HCT116 (cell line): ENCODE results near the gene CELF4.

ENCODE experiments used
- CTCF ChIP-seq, 3 experiments: fragments of 200-600 bp in 1 of 3; sonication (generic) in 1 of 3; IDR thresholded peaks in 2 of 3; conservative IDR thresholded peaks in 1 of 3; 2 replicates each; pipeline ENCODE4 v1.5.1; 2012 to 2017; ENCODE audit warnings: low read depth in 2 of 3, low read length in 2 of 3, antibody characterized with exemption in 1 of 3, borderline replicate concordance in 1 of 3, control low read depth in 1 of 3, mild to moderate bottlenecking in 1 of 3, mixed read lengths in 1 of 3, mixed run types in 1 of 3, moderate library complexity in 1 of 3; ENCODE audit not compliant: insufficient read depth in 1 of 3
- EZH2 ChIP-seq: fragments of 200-600 bp; sonication (generic); IDR thresholded peaks from 2 replicates; pipeline ENCODE4 v1.6.1; 2017; ENCODE audit warnings: antibody characterized with exemption, mixed run types
- EZH2phosphoT487 ChIP-seq: fragments of 200-600 bp; IDR thresholded peaks from 2 replicates; pipeline ENCODE4 v1.6.1; 2018; ENCODE audit warnings: antibody characterized with exemption, borderline replicate concordance
- POLR2A ChIP-seq: IDR thresholded peaks from 2 replicates; pipeline ENCODE4 v1.7.0; 2011; ENCODE audit warnings: borderline replicate concordance; ENCODE audit not compliant: insufficient read depth, insufficient read length; ENCODE audit errors: extremely low read depth
- POLR2AphosphoS5 ChIP-seq: IDR thresholded peaks from 2 replicates; pipeline ENCODE4 v1.6.1; 2011; ENCODE audit warnings: mild to moderate bottlenecking, low read depth, low read length, moderate library complexity
- SP1 ChIP-seq: IDR thresholded peaks from 2 replicates; pipeline ENCODE4 v1.6.1; 2012; ENCODE audit warnings: low read depth
- ZBTB33 ChIP-seq: IDR thresholded peaks from 2 replicates; pipeline ENCODE4 v1.6.1; 2011; ENCODE audit warnings: mild to moderate bottlenecking, low read length, moderate library complexity; ENCODE audit not compliant: insufficient replicate concordance; ENCODE audit errors: extremely low read depth

- TF ChIP-seq CTCF (IDR thresholded peaks at IDR 0.05 in 2 of 3, conservative IDR thresholded peaks at IDR 0.05 in 1 of 3; ENCODE audit: borderline replicate concordance in 1 of 3, insufficient read depth in 1 of 3, low read depth in 2 of 3, low read length in 2 of 3) (no peak), POLR2AphosphoS5 (no peak), POLR2A (no peak), EZH2 (no peak), EZH2phosphoT487 (no peak), ZBTB33 (no peak), SP1 (no peak)
Measured at GRCh38 chr18:37545461-37546271, 19.9 kb downstream of the CELF4 start.
